ENCODE measurements around the gene IGFBP4. TPM values are rescaled to one million over a fixed set of nuclear protein-coding genes. Genes with fewer than 3 reads are reported as not detected.

The IGFBP4 gene
- total and polyA plus RNA-seq, 4 donors, result 197 to 565 (median 215) TPM

DNA sequence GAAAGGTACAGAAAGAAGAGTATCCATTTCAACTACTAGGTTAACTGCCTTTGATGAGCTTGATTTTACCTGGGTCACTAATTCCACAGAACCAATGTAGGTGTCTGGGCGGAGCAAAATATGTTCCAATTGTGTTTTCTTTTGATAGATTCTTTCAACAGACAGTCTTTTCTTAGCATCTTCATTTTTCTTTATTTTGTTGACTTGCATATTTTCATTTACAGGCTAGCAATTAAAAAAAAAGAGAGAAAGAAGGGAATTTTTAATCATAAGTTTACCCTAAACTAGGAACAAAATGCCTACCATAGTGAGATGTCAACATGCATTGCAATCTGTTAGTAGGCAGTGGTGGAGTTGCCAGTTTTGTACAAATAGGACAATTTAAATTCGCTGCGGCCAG lies 26.6 kb upstream of the IGFBP4 start:
- H3K9me3 ChIP-seq (ENCODE audit: control insufficient read depth in 4 of 4, insufficient read depth in 3 of 4, low read length in 3 of 4), result no peaks in the 10 kb centered on the region
- no peak for ATAC-seq (ENCODE audit: insufficient read depth, low FRiP score)
- peaks cover 0 to 6% (median 0%) of the 10 kb centered on the region in 4 donors for H3K36me3 ChIP-seq (ENCODE audit: control insufficient read depth in 4 of 4, insufficient read depth in 4 of 4, low read length in 4 of 4)
- H3K27ac ChIP-seq (ENCODE audit: low read depth in 1 of 2, low read length in 1 of 2), result no peak overlapping the region
- 41 to 54% methylated on average over 3 of the region's 3 CpGs for WGBS, 2 donors
- no peak for DNase-seq
- H3K4me3 ChIP-seq, result no peak overlapping the region
- TF ChIP-seq, protein P1, sequence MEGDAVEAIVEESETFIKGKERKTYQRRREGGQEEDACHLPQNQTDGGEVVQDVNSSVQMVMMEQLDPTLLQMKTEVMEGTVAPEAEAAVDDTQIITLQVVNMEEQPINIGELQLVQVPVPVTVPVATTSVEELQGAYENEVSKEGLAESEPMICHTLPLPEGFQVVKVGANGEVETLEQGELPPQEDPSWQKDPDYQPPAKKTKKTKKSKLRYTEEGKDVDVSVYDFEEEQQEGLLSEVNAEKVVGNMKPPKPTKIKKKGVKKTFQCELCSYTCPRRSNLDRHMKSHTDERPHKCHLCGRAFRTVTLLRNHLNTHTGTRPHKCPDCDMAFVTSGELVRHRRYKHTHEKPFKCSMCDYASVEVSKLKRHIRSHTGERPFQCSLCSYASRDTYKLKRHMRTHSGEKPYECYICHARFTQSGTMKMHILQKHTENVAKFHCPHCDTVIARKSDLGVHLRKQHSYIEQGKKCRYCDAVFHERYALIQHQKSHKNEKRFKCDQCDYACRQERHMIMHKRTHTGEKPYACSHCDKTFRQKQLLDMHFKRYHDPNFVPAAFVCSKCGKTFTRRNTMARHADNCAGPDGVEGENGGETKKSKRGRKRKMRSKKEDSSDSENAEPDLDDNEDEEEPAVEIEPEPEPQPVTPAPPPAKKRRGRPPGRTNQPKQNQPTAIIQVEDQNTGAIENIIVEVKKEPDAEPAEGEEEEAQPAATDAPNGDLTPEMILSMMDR (IDR thresholded peaks at IDR 0.05; ENCODE audit: control extremely low read depth, extremely low read depth), result no peak
- H3K9ac ChIP-seq (ENCODE audit: insufficient read depth in 1 of 2, low read length in 2 of 2), result no peak overlapping the region
- no peaks in the 10 kb centered on the region for H3K27me3 ChIP-seq (ENCODE audit: control insufficient read depth in 3 of 3, insufficient read depth in 3 of 3, low read length in 2 of 3)
- peaks cover 0 to 23% (median 0%) of the 10 kb centered on the region in 5 donors for H3K4me1 ChIP-seq (ENCODE audit: control insufficient read depth in 5 of 5, insufficient read depth in 5 of 5, low read length in 5 of 5)

DNA sequence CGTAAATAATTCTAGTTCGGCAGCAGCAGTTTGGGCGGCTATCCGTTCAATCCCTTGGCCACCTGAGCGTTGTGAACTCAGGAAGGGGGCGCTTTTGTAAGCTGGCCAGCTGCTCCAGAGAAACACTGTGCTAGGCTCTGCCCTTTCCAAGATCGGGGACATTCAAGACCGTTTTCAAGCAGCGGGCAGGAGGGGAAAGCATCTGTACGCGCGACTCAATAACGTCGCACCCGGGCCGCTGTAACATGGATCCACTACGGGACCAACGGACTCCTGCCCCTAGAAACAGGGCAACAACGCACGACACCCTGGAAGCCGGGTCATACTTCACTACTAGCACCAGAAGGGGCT lies 26.0 kb upstream of the IGFBP4 start:
- ATAC-seq (ENCODE audit: insufficient read depth, low FRiP score), result no peak
- H3K9ac ChIP-seq (ENCODE audit: insufficient read depth in 1 of 2, low read length in 2 of 2), result peak overlapping the region; percentile 66 to 78
- peaks cover 0 to 6% (median 0%) of the 10 kb centered on the region in 4 donors for H3K36me3 ChIP-seq (ENCODE audit: control insufficient read depth in 4 of 4, insufficient read depth in 4 of 4, low read length in 4 of 4)
- TF ChIP-seq, protein P1 (IDR thresholded peaks at IDR 0.05; ENCODE audit: control extremely low read depth, extremely low read depth), result no peak
- peaks cover 0 to 23% (median 0%) of the 10 kb centered on the region in 5 donors for H3K4me1 ChIP-seq (ENCODE audit: control insufficient read depth in 5 of 5, insufficient read depth in 5 of 5, low read length in 5 of 5)
- no peak overlapping the region for H3K27ac ChIP-seq (ENCODE audit: low read depth in 1 of 2, low read length in 1 of 2)
- DNase-seq, result peak in 2 of 3 donors; percentile 48 to 52
- 0 to 1% methylated on average over 21 of the region's 21 CpGs for WGBS, 2 donors
- H3K27me3 ChIP-seq (ENCODE audit: control insufficient read depth in 3 of 3, insufficient read depth in 3 of 3, low read length in 2 of 3), result no peaks in the 10 kb centered on the region
- no peaks in the 10 kb centered on the region for H3K9me3 ChIP-seq (ENCODE audit: control insufficient read depth in 4 of 4, insufficient read depth in 3 of 4, low read length in 3 of 4)
- peak overlapping the region; percentile 65 for H3K4me3 ChIP-seq

DNA sequence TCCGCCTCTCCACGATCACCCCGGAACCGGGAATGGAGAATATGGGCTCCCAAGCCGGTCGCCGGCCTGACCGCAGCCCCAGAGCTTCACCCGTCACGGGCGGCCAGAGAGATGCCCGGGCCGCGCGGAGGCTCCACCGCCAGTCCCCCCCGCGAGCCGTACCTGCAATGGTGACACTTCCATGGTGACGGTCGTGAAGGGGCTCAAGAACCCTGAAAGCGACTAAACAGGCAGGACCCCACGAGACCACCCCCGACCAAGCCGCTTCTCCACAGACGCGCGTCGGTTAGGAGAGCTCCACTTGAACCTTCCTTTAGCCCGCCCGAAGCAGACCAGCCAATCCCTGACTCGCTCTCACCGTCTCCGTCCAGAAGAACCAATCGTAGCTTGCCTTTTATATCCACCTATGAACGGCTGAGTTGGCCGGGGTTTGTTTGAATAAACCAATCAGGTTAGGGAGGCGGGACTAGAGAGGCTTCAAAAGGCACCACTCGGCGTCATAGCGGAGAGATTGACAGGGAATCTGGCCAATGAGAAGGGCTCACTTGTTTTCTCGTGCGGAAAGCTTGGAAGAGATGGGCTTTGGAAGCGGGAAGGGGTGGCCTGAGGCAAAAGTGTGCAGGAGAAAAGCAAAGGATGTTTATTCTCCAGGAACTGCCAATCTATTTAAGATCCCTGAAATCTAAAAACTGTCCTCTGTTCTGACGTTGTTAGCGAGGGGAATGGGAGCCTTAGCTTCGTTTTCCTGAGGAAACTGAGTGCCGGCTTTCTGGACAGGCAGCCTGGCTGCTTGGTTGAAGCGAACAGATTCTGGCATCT lies 25.4 kb upstream of the IGFBP4 start, which contains the start of gene TOP2A:
Gene TOP2A (minus strand): TSS at position 288 of the 819 bp plus-strand sequence. CDS start 105 bp downstream, at position 183.
- Histone ChIP-seq H3K27me3 (ENCODE audit: control insufficient read depth in 3 of 3, insufficient read depth in 3 of 3, low read length in 2 of 3) (no peaks in the 10 kb centered on the region), H3K4me3 (peak within 1 kb of the TSS; percentile 65), H3K9ac (ENCODE audit: insufficient read depth in 1 of 2, low read length in 2 of 2) (peak within 1 kb of the TSS; percentile 66 to 78), H3K4me1 (ENCODE audit: control insufficient read depth in 5 of 5, insufficient read depth in 5 of 5, low read length in 5 of 5) (peaks cover 0 to 23% (median 0%) of the 10 kb centered on the region in 5 donors), H3K36me3 (ENCODE audit: control insufficient read depth in 4 of 4, insufficient read depth in 4 of 4, low read length in 4 of 4) (peaks cover 0 to 6% (median 0%) of the 10 kb centered on the region in 4 donors), H3K9me3 (ENCODE audit: control insufficient read depth in 4 of 4, insufficient read depth in 3 of 4, low read length in 3 of 4) (no peaks in the 10 kb centered on the region), H3K27ac (ENCODE audit: low read depth in 1 of 2, low read length in 1 of 2) (peak within 1 kb of the TSS in 1 of 2 donors; percentile 52)
- TF ChIP-seq, protein P1 (IDR thresholded peaks at IDR 0.05; ENCODE audit: control extremely low read depth, extremely low read depth), result no peak
- 0 to 1% methylated on average over 49 of the region's 49 CpGs for WGBS, 2 donors
- DNase-seq (peak; percentile 99 to 100 (median 100)), ATAC-seq (ENCODE audit: insufficient read depth, low FRiP score) (peak; percentile 98)
